HG03469 (cell line): ENCODE data around the gene GNAL.
"Not testable (repeated sequence)": the region's sequence is repeated elsewhere in the genome, so short reads cannot be mapped to it uniquely, and the experiment has no call there.

Source experiments
- ATAC-seq: cut with Tn5 transposase; IDR thresholded peaks from one replicate; pipeline ENCODE4 v1.9.1; 2021; ENCODE audit warnings: mild to moderate bottlenecking, moderate library complexity, moderate number of reproducible peaks; ENCODE audit not compliant: unreplicated experiment

Gene GNAL

GRCh38 chr18:11842562-11842961 lies 153.5 kb downstream of the GNAL start:
- no peak for ATAC-seq

DNA sequence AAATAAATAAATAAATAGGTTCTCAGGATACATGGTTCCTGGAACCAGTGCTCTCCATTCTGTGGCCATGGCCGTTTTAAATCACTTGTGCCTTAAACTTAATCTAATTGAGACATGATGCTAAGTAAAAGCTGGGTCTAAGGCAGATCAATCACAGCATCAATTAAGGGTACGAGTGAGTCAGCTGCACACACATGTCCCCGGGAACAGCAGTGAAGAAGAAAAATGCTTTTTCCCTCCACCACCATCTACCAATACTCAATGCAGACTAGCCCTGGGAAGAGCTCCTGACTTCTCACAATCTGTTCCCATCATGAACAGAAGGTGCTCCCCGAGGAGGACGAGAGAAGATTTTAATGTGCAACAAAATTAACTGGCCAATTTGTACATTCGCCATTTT lies 155.4 kb downstream of the GNAL start:
- no peak for ATAC-seq

GRCh38 chr18:11845654-11846053 lies 156.6 kb downstream of the GNAL start:
- ATAC-seq: no peak

DNA sequence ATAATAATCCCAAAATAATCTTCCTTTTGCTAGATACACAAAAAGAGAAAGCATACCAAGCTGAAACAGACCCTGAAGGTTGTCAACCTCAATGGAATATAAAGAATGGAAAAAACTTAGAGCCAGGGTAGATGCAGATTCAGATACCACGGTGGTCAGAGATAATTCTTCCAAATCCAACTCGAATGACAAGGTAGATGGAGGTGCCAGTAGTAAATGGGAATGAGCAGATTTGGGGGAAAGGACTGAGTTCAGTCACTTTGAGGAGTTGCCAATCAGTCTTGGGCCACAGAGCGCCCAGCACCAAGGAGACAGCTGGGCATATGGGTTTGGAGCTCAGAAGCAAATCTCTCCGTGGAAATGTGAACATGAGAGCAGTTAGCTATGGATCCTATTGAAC lies 158.7 kb downstream of the GNAL start:
- ATAC-seq: no peak

GRCh38 chr18:11849279-11849678 lies 160.2 kb downstream of the GNAL start:
- ATAC-seq: no peak

DNA sequence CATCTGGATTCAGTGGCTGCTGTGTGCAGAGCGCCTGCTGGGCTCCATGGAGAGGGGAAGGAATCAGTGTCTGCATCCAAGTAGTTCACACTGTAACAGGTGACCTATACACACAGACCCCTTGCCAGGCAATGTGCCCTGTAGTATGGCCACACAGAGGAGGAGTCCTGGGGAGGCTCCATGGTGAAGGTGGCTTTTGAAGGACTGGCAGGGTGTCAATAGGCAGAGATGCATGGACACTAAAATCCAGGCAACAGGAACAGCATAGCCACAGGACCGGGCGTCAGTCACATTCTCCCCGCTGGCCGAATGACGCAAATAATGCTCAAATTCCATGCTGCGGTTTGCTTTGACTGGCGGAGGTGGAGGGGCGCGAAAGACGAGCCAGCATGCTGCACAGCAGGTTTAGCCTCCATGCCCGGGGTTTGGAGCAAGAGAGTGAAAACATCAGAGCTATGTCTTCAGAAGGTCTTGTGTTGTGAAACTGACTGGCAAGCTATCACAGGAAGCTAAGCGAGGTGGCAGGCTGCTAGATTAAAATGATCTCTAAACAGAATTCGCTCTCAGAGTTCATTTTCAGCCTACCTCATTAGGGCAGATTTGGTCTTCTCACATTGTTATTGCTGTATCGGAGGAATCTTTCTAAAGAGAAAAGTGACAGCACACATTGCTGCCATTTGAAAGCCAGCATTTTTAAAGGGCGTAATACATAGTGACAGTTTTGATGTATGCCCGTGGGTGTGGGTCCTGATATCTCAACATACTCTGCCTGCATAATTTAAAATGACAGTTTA lies 161.0 kb downstream of the GNAL start:
- no peak for ATAC-seq

DNA sequence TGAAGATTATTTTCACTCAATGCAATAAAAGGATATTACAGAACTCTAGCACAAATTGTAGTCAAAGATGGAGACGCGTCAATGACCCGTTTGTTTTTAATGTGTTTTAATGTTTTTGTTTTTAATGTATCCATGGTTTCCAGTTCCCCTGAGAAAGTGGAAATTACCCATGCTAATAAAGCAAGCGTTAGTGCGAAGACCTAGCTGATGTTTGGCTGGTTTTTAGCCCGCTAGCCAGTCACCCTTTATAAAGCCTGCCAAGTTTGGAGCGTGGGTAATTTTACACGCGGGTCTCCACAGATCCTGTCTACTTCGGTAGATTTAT lies 161.7 kb downstream of the GNAL start:
- ATAC-seq: peak; percentile 18

DNA sequence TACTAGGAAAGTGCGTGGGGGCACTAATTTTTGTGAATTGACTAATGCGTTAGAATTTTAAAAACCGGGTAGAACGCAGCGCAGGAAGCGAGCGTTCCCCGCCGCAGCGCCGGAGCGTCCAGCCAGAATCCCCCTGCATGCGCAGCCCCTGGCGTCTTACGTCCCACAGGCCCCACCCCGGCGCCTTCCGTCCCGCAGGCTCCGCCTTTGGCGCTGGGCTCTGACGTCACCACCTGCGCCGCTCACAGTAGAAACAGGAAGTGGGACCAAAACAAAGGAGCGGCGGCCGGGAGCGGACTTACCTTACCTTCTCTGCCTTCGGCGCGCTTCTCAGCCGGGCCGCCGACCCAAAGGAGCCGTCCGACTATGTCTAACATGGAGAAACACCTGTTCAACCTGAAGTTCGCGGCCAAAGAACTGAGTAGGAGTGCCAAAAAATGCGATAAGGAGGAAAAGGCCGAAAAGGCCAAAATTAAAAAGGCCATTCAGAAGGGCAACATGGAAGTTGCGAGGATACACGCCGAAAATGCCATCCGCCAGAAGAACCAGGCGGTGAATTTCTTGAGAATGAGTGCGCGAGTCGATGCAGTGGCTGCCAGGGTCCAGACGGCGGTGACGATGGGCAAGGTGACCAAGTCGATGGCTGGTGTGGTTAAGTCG lies 162.2 kb downstream of the GNAL start, which contains the start of gene CHMP1B:
Gene CHMP1B (plus strand): TSS at position 268 of the 660 bp plus-strand sequence. CDS start 99 bp downstream, at position 367.
- ATAC-seq: peak; percentile 88

- no peak for ATAC-seq
Observed at GRCh38 chr18:11851806-11852337, 162.8 kb downstream of the GNAL start.

- not testable (repeated sequence) for ATAC-seq
Observed at GRCh38 chr18:11854554-11854953, 165.5 kb downstream of the GNAL start.

GRCh38 chr18:11857177-11857887 lies 168.3 kb downstream of the GNAL start:
- ATAC-seq: no peak

- no peak for ATAC-seq
Observed at GRCh38 chr18:11859282-11859830, 170.3 kb downstream of the GNAL start.

DNA sequence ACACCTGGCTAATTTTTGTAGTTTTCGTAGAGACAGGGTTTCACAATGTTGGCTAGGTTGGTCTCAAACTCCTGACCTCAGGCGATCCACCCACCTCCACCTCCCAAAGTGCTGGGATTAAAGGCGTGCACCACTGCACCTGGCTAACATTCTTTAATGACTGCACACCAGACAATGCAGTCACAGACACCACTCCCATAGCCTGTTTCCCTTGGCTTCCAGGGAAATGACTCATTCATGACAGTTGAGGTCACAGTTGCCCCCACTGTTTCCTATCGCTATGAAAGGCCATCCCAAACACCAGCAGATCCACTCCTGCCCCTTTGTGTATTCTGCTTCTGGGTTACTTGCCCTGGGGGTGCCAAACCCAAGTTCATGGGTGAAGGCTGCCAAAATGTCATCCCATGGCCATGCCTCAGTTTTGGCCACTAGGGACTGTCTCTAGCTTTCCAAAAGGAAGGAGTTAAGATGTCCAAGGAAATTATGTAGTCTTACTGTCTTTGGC lies 170.9 kb downstream of the GNAL start:
- ATAC-seq: no peak

DNA sequence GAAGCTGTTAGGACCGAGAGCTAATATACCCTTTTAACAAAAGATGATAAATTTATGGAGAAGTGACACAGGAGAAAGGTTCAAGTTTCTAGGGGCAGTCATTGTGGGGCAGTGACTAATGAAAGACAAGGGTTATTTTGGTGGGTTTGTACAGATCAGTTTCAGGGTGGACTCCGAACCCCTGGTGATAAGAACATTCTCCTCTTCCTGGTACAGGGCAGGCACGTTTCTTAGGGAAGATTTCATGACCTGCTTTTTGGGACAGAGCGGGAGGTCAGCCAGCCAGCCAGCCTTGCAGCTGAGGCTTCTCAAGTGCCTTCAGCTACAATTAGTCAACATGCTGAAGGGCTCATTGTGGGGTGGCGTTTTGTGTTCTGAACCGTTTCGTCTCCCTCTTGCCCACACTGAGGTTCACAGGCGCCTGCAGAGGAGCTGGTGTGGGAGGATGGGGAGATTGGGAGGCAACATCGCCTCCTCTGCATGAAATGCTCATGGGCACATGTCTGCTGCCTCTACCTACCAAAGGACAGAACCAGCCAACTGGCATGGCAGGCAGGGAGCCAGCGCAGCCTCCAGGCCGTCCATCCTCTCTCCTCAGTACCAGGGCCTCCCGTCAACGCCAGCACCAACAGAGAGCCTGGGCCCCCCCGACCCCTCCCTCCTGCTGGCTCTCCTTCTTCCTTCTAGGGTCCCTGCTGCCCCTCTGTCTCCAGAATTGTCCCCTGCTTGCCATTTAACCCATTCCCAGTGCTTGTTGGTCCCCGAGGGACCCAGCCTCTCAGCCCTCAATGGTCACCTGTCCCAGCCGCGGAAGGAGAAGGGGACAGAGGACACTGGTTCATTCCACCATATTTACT lies 171.8 kb downstream of the GNAL start:
- no peak for ATAC-seq

GRCh38 chr18:11861583-11862288 lies 172.7 kb downstream of the GNAL start:
- no peak for ATAC-seq

GRCh38 chr18:11862468-11863137 lies 173.5 kb downstream of the GNAL start:
- no peak for ATAC-seq

DNA sequence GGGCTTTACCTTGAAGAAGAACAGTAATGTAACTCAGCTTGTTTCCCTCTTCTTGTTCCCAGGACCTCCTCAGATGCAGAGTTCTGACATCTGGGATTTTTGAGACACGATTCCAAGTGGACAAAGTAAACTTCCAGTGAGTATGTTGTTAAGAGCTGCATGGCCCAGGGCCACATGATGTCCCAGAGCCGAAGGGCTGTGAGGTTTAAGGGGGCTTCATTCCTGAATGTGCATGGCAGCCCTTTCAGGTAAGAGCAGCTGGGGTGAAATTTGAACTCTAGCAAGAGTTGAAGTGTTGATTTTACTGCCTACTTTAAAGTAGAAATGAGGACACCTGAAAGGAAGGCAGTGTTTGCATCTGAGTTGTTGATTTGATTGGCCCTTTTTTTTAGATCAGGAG lies 175.4 kb downstream of the GNAL start:
- ATAC-seq: no peak

GRCh38 chr18:11865071-11865470 lies 176.0 kb downstream of the GNAL start:
- no peak for ATAC-seq

- ATAC-seq: no peak
Observed at GRCh38 chr18:11866329-11866728, 177.3 kb downstream of the GNAL start.
